ENCODE measurements around the gene YWHAE. TPM values are rescaled to one million over a fixed set of nuclear protein-coding genes. Genes with fewer than 3 reads are reported as not detected.

Gene YWHAE
- total RNA-seq, 1 experiment from 2014 or later, result 1,282 TPM

DNA sequence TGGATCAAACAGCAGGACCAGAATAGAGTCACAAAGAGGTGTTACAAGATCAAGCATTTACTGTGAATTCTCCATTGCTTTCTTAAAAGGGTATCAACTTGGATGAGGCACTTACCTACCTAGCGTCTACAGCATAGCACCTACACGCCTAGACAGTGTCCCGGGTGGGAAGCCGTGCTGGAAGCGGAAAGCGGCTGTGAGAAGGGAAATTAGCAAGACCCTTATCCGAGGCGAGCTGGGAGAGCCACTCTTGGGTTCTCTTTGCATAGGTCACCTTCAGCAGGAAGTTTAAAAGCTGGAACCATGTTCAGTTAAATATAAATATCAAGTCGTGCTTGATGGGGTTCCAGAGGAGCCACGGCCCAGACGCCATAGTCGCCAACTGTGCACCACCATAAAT, 74.3 kb downstream of the YWHAE start:
- H3K36me3 Mint-ChIP-seq (ENCODE audit: insufficient read depth in 1 of 3, low read depth in 3 of 3), result no peaks in the 10 kb centered on the region
- Histone ChIP-seq H3T11ph (ENCODE audit: low read length) (no peak overlapping the region), H4K20me1 (ENCODE audit: control insufficient read depth, insufficient read depth, insufficient read length) (no peaks in the 10 kb centered on the region), H3K4ac (ENCODE audit: low read depth, low read length) (no peak overlapping the region), H2AFZ (ENCODE audit: low read length) (no peak overlapping the region), H3K4me1 (ENCODE audit: insufficient read depth, low read length) (no peaks in the 10 kb centered on the region), H2BK20ac (ENCODE audit: low read depth, low read length, poor library complexity, severe bottlenecking) (no peak overlapping the region), H3K14ac (ENCODE audit: insufficient read depth, low read length) (no peak overlapping the region; the same call in 1 of the 2 replicates), H2BK120ac (ENCODE audit: low read depth, low read length, poor library complexity, severe bottlenecking) (no peak overlapping the region), H2BK15ac (ENCODE audit: low read depth, low read length) (no peak overlapping the region), H4K8ac (replicated peaks; ENCODE audit: insufficient read length, low read depth, low read length) (no peak overlapping the region), H3K79me2 (ENCODE audit: insufficient read depth, low read length) (no peaks in the 10 kb centered on the region), H3K23me2 (ENCODE audit: insufficient read length, low read depth, low read length, poor library complexity, severe bottlenecking) (no peaks in the 10 kb centered on the region), H4K91ac (ENCODE audit: insufficient read length, low read depth, low read length) (no peak overlapping the region), H3K9me3 (ENCODE audit: control insufficient read depth, low read depth, low read length) (no peaks in the 10 kb centered on the region), H3K27me3 (ENCODE audit: insufficient read depth, low read length) (no peaks in the 10 kb centered on the region), H3K23ac (ENCODE audit: insufficient read length, low read depth, low read length) (no peak overlapping the region), H3K9ac (ENCODE audit: extremely low read depth, insufficient read length, low read length) (no peak overlapping the region), H2BK12ac (ENCODE audit: insufficient read length, low read depth, low read length) (no peak overlapping the region), H3K56ac (ENCODE audit: insufficient read length, low read depth, low read length) (no peak overlapping the region), H3K79me1 (ENCODE audit: insufficient read depth, low read depth, low read length, poor library complexity, severe bottlenecking) (no peaks in the 10 kb centered on the region), H2AK5ac (ENCODE audit: insufficient read length, low read length) (no peak overlapping the region), H3K27ac (ENCODE audit: insufficient read length, low read depth, low read length) (no peak overlapping the region), H3K4me2 (ENCODE audit: insufficient read depth, insufficient read length, low read length) (no peak overlapping the region), H4K5ac (ENCODE audit: insufficient read length, low read depth, low read length) (no peak overlapping the region), H3K18ac (ENCODE audit: insufficient read length, low read depth, low read length) (no peak overlapping the region), H2BK5ac (ENCODE audit: insufficient read length, low read length) (no peak overlapping the region)
- no CpG with 5 or more reads among the region's 12 CpGs for WGBS (ENCODE audit: extremely low coverage, insufficient read length, low lambda C conversion rate)
- peaks cover 20% of the 10 kb centered on the region for H3K27me3 Mint-ChIP-seq (ENCODE audit: low read depth)
- no peaks in the 10 kb centered on the region for H3K9me3 Mint-ChIP-seq
- no peak overlapping the region for H3K27ac Mint-ChIP-seq
- no peaks in the 10 kb centered on the region for H3K4me1 Mint-ChIP-seq
- H3K4me3 Mint-ChIP-seq, result no peak overlapping the region
- DNase-seq, result no peak
- TF ChIP-seq, protein P1, sequence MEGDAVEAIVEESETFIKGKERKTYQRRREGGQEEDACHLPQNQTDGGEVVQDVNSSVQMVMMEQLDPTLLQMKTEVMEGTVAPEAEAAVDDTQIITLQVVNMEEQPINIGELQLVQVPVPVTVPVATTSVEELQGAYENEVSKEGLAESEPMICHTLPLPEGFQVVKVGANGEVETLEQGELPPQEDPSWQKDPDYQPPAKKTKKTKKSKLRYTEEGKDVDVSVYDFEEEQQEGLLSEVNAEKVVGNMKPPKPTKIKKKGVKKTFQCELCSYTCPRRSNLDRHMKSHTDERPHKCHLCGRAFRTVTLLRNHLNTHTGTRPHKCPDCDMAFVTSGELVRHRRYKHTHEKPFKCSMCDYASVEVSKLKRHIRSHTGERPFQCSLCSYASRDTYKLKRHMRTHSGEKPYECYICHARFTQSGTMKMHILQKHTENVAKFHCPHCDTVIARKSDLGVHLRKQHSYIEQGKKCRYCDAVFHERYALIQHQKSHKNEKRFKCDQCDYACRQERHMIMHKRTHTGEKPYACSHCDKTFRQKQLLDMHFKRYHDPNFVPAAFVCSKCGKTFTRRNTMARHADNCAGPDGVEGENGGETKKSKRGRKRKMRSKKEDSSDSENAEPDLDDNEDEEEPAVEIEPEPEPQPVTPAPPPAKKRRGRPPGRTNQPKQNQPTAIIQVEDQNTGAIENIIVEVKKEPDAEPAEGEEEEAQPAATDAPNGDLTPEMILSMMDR (conservative IDR thresholded peaks at IDR 0.05), result no peak

Measured in H9 (cell line).